HepG2 (cell line): ENCODE data around the gene NAB2. TPM values are rescaled to one million over a fixed set of nuclear protein-coding genes. Genes with fewer than 3 reads are reported as not detected.

Experiments
- CHCHD3 ChIP-seq: sonication (generic); formaldehyde crosslinking; IDR thresholded peaks from 2 replicates; pipeline ENCODE4 v1.8.0; 2022; ENCODE audit warnings: mild to moderate bottlenecking, missing genetic modification reagents, moderate library complexity
- FOSL2 ChIP-seq: sonication (generic); formaldehyde crosslinking; IDR thresholded peaks from 2 replicates; pipeline ENCODE4 v1.4.0; 2020; ENCODE audit warnings: missing genetic modification reagents
- ZKSCAN1 ChIP-seq: fragments of 150-350 bp; IDR thresholded peaks from 2 replicates; pipeline ENCODE4 v1.6.1; 2014; ENCODE audit warnings: low read length
- ZNF382 ChIP-seq: sonication (generic); formaldehyde crosslinking; IDR thresholded peaks from 2 replicates; pipeline ENCODE4 v1.5.0; 2020; ENCODE audit warnings: missing genetic modification reagents, mild to moderate bottlenecking, borderline replicate concordance
- polyA plus RNA-seq, 8 experiments: library from polyadenylated mRNA; depleted of rRNA in 3 of 8; stranded (reverse) in 7 of 8; unstranded in 1 of 8; fragments of >200 nt; fragmentation: Illumina TruSeq in 4 of 8; extraction: Trizol in 4 of 8; gene quantifications; 2 replicates each; pipeline versions ENCODE4 v1.2.1 to v1.2.3, GENCODE V29; 2011 to 2016; ENCODE audit warnings: low read depth in 4 of 8, missing spikeins in 1 of 8, mixed read lengths in 1 of 8; ENCODE audit not compliant: insufficient read depth in 1 of 8
- total RNA-seq, 5 experiments: library from RNA; depleted of rRNA; stranded (reverse); fragments of >200 nt; fragmentation: Illumina TruSeq; extraction: Trizol; gene quantifications; 2 replicates each; pipeline ENCODE4 v1.2.3, GENCODE V29; 2016; ENCODE audit warnings: low read depth in 1 of 5
- TF ChIP-seq, protein P1 (sequence below): sonication (generic); formaldehyde crosslinking; IDR thresholded peaks from 2 replicates; pipeline ENCODE4 v1.4.0; 2020; ENCODE audit warnings: mild to moderate bottlenecking, missing genetic modification reagents
- TF ChIP-seq, protein P2 (sequence below), 2 experiments: IDR thresholded peaks; 2 replicates each; pipeline ENCODE4 v1.6.1; 2011 to 2012; ENCODE audit warnings: low read length in 2 of 2, borderline replicate concordance in 1 of 2, low read depth in 1 of 2, mild to moderate bottlenecking in 1 of 2, moderate library complexity in 1 of 2
- TF ChIP-seq, protein P3 (sequence below): sonication (generic); formaldehyde crosslinking; IDR thresholded peaks from 2 replicates; pipeline ENCODE4 v1.5.0; 2020; ENCODE audit warnings: mild to moderate bottlenecking, missing genetic modification reagents, borderline replicate concordance
- TF ChIP-seq, protein P4 (sequence below): sonication (generic); formaldehyde crosslinking; IDR thresholded peaks from 2 replicates; pipeline ENCODE4 v1.4.0; 2020; ENCODE audit warnings: missing genetic modification reagents
- TF ChIP-seq, protein P5 (sequence below): sonication (generic); formaldehyde crosslinking; IDR thresholded peaks from 2 replicates; pipeline ENCODE4 v1.5.1; 2020; ENCODE audit warnings: mild to moderate bottlenecking, missing genetic modification reagents, moderate library complexity

Gene NAB2
- total and polyA plus RNA-seq, 2 of the 13 experiments (the other 11 are each of a cell fraction or from before 2014, with no cell fraction given), result 11.7 to 12.9 TPM

DNA sequence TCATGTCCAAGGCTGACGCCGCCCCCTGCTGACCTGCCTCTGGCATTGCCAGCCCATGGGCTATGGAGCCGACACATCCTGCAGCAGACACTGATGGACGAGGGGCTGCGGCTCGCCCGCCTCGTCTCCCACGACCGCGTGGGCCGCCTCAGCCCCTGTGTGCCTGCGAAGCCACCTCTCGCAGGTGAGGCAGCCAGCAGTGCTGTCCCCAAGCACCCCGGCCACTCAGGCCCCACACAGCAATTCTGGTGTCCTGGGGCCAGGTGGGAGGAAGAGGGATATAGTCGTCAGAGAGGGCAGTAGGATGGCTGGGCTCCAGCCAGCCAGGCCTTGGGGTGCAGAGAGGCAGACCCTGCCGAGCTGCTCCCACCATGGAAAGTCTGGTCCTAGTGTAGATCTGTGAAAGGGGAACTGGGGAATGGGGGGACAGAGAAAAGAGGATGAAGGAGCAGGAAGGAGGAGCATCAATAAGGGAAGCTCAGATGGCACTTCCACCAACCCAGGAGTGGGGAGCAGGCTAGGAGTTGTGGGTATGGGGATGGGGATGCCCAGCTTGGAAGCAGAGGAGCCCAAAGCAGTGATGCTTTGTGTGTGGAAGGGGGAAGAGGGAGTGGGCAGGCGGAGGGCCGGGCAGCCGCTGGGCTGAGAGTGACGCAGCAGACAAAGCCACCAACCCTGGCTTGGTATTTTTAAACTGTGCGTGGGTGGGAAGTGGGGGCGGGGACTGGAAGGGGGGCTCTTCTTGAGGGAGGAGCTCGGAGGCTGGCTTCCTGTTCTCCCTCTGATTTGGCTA lies 4.7 kb downstream of the NAB2 start (continued):
- TF ChIP-seq, protein P1, sequence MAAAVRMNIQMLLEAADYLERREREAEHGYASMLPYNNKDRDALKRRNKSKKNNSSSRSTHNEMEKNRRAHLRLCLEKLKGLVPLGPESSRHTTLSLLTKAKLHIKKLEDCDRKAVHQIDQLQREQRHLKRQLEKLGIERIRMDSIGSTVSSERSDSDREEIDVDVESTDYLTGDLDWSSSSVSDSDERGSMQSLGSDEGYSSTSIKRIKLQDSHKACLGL (CRISPR knock-in tag), result peak; percentile 45; the same call in 1 of the 2 replicates
- TF ChIP-seq, protein P2, sequence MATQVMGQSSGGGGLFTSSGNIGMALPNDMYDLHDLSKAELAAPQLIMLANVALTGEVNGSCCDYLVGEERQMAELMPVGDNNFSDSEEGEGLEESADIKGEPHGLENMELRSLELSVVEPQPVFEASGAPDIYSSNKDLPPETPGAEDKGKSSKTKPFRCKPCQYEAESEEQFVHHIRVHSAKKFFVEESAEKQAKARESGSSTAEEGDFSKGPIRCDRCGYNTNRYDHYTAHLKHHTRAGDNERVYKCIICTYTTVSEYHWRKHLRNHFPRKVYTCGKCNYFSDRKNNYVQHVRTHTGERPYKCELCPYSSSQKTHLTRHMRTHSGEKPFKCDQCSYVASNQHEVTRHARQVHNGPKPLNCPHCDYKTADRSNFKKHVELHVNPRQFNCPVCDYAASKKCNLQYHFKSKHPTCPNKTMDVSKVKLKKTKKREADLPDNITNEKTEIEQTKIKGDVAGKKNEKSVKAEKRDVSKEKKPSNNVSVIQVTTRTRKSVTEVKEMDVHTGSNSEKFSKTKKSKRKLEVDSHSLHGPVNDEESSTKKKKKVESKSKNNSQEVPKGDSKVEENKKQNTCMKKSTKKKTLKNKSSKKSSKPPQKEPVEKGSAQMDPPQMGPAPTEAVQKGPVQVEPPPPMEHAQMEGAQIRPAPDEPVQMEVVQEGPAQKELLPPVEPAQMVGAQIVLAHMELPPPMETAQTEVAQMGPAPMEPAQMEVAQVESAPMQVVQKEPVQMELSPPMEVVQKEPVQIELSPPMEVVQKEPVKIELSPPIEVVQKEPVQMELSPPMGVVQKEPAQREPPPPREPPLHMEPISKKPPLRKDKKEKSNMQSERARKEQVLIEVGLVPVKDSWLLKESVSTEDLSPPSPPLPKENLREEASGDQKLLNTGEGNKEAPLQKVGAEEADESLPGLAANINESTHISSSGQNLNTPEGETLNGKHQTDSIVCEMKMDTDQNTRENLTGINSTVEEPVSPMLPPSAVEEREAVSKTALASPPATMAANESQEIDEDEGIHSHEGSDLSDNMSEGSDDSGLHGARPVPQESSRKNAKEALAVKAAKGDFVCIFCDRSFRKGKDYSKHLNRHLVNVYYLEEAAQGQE (IDR thresholded peaks at IDR 0.05; ENCODE audit: borderline replicate concordance in 1 of 2, low read depth in 1 of 2, low read length in 2 of 2), result no peak
- TF ChIP-seq ZNF382 (CRISPR knock-in tag) (no peak), CHCHD3 (CRISPR knock-in tag) (no peak), ZKSCAN1 (no peak), FOSL2 (CRISPR knock-in tag) (0 out of 2 replicates have a peak, but pooled peaks have one; percentile 20)
- TF ChIP-seq, protein P3, sequence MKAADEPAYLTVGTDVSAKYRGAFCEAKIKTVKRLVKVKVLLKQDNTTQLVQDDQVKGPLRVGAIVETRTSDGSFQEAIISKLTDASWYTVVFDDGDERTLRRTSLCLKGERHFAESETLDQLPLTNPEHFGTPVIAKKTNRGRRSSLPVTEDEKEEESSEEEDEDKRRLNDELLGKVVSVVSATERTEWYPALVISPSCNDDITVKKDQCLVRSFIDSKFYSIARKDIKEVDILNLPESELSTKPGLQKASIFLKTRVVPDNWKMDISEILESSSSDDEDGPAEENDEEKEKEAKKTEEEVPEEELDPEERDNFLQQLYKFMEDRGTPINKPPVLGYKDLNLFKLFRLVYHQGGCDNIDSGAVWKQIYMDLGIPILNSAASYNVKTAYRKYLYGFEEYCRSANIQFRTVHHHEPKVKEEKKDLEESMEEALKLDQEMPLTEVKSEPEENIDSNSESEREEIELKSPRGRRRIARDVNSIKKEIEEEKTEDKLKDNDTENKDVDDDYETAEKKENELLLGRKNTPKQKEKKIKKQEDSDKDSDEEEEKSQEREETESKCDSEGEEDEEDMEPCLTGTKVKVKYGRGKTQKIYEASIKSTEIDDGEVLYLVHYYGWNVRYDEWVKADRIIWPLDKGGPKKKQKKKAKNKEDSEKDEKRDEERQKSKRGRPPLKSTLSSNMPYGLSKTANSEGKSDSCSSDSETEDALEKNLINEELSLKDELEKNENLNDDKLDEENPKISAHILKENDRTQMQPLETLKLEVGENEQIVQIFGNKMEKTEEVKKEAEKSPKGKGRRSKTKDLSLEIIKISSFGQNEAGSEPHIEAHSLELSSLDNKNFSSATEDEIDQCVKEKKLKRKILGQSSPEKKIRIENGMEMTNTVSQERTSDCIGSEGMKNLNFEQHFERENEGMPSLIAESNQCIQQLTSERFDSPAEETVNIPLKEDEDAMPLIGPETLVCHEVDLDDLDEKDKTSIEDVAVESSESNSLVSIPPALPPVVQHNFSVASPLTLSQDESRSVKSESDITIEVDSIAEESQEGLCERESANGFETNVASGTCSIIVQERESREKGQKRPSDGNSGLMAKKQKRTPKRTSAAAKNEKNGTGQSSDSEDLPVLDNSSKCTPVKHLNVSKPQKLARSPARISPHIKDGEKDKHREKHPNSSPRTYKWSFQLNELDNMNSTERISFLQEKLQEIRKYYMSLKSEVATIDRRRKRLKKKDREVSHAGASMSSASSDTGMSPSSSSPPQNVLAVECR (CRISPR knock-in tag), result 0 out of 2 replicates have a peak, but pooled peaks have one; percentile 12
- TF ChIP-seq, protein P4, sequence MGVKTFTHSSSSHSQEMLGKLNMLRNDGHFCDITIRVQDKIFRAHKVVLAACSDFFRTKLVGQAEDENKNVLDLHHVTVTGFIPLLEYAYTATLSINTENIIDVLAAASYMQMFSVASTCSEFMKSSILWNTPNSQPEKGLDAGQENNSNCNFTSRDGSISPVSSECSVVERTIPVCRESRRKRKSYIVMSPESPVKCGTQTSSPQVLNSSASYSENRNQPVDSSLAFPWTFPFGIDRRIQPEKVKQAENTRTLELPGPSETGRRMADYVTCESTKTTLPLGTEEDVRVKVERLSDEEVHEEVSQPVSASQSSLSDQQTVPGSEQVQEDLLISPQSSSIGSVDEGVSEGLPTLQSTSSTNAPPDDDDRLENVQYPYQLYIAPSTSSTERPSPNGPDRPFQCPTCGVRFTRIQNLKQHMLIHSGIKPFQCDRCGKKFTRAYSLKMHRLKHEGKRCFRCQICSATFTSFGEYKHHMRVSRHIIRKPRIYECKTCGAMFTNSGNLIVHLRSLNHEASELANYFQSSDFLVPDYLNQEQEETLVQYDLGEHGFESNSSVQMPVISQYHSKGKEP (CRISPR knock-in tag), result no peak
- TF ChIP-seq, protein P5, sequence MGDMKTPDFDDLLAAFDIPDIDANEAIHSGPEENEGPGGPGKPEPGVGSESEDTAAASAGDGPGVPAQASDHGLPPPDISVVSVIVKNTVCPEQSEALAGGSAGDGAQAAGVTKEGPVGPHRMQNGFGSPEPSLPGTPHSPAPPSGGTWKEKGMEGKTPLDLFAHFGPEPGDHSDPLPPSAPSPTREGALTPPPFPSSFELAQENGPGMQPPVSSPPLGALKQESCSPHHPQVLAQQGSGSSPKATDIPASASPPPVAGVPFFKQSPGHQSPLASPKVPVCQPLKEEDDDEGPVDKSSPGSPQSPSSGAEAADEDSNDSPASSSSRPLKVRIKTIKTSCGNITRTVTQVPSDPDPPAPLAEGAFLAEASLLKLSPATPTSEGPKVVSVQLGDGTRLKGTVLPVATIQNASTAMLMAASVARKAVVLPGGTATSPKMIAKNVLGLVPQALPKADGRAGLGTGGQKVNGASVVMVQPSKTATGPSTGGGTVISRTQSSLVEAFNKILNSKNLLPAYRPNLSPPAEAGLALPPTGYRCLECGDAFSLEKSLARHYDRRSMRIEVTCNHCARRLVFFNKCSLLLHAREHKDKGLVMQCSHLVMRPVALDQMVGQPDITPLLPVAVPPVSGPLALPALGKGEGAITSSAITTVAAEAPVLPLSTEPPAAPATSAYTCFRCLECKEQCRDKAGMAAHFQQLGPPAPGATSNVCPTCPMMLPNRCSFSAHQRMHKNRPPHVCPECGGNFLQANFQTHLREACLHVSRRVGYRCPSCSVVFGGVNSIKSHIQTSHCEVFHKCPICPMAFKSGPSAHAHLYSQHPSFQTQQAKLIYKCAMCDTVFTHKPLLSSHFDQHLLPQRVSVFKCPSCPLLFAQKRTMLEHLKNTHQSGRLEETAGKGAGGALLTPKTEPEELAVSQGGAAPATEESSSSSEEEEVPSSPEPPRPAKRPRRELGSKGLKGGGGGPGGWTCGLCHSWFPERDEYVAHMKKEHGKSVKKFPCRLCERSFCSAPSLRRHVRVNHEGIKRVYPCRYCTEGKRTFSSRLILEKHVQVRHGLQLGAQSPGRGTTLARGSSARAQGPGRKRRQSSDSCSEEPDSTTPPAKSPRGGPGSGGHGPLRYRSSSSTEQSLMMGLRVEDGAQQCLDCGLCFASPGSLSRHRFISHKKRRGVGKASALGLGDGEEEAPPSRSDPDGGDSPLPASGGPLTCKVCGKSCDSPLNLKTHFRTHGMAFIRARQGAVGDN, result peak; percentile 31; the same call in 1 of the 2 replicates
